GM21529 (cell line): ENCODE data around the gene GRIN3B.

Experiments used
- ATAC-seq: cut with Tn5 transposase; IDR thresholded peaks from one replicate; pipeline ENCODE4 v1.9.1; 2021; ENCODE audit not compliant: unreplicated experiment

Gene GRIN3B

GRCh38 chr19:1040476-1041271, 40.5 kb downstream of the GRIN3B start:
- no peak for ATAC-seq

DNA sequence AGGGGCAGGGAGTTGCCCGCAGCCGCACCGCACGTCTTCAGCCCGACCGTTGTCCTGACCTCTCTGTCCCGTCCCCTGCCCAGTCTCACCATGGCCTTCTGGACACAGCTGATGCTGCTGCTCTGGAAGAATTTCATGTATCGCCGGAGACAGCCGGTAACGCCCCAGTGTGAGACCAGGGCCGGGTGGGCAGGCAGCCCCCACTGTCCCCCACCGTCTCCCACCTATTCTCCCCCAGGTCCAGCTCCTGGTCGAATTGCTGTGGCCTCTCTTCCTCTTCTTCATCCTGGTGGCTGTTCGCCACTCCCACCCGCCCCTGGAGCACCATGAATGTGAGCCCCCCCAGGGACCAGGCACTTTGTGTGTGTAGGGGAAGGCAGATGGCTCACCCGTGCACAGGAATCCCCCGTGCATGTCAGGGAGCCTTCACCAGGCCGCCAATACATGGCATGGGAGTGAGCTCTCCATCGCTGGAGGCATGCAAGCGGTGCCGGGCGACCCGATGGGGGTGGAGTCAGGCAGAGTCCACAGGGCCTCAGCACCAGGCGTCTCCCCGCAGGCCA, 41.1 kb downstream of the GRIN3B start:
- no peak for ATAC-seq

DNA sequence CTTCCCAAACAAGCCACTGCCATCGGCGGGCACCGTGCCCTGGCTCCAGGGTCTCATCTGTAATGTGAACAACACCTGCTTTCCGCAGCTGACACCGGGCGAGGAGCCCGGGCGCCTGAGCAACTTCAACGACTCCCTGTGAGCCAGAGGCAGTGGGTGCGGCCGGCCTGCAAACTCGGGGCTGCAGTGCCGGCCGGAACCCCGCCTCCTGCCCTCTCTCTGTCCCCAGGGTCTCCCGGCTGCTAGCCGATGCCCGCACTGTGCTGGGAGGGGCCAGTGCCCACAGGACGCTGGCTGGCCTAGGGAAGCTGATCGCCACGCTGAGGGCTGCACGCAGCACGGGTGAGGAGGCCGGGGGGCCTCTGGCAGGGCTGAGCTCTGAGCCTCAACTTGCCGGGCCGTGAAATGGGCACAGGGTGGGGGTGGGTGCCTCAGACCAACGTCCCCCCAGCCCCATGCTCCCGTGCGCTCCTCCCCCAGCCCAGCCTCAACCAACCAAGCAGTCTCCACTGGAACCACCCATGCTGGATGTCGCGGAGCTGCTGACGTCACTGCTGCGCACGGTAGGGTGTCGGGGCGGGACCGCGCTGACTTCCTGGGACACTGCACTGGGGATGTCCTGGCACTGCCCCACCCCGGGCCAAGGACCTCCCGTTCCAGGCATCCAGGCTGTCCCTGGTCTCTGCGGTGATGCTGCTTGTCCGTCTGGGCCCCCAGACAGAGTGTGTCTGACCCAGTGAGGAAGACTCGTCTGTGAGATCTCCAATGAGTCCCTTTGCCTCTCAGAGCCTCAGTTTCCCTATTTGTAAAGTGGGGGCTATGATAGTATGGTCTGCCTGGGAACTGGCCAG, 41.8 kb downstream of the GRIN3B start:
- no peak for ATAC-seq

GRCh38 chr19:1042689-1043511, 42.7 kb downstream of the GRIN3B start:
- no peak for ATAC-seq

DNA sequence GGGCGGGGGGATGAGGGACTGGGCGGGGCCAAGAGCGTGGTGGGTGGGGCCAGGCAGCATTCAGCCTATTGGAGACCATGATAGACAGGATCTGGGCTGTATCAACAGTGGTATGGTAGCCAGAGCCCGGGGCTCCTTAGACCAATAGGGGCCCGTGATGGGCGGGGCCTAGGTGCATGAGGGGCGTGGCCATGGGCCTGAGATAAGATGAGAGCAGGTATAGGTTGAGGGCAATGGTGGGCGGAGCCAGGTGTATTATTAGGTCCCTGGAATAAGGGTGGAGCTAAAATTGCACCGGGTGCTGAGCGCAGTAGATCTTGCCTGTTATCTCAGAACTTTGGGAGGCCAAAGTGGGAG, 45.0 kb downstream of the GRIN3B start:
- no peak for ATAC-seq

GRCh38 chr19:1046117-1046626, 46.0 kb downstream of the GRIN3B start:
- ATAC-seq, result no peak

DNA sequence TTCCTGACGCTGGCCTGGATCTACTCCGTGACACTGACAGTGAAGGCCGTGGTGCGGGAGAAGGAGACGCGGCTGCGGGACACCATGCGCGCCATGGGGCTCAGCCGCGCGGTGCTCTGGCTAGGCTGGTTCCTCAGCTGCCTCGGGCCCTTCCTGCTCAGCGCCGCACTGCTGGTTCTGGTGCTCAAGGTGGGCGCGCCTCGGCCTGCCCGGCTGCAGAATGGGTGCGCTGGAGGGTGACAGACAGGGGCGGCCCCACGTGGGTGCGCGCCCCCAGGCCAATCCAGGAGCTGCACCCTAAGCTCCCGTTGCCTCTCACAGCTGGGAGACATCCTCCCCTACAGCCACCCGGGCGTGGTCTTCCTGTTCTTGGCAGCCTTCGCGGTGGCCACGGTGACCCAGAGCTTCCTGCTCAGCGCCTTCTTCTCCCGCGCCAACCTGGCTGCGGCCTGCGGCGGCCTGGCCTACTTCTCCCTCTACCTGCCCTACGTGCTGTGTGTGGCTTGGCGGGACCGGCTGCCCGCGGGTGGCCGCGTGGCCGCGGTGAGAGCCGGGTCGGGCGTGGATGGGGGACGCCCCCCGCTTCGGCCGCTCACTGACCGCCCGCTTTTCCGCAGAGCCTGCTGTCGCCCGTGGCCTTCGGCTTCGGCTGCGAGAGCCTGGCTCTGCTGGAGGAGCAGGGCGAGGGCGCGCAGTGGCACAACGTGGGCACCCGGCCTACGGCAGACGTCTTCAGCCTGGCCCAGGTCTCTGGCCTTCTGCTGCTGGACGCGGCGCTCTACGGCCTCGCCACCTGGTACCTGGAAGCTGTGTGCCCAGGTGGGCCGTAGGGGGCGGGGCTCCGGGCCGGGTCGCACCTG, 46.8 kb downstream of the GRIN3B start:
- no peak for ATAC-seq

DNA sequence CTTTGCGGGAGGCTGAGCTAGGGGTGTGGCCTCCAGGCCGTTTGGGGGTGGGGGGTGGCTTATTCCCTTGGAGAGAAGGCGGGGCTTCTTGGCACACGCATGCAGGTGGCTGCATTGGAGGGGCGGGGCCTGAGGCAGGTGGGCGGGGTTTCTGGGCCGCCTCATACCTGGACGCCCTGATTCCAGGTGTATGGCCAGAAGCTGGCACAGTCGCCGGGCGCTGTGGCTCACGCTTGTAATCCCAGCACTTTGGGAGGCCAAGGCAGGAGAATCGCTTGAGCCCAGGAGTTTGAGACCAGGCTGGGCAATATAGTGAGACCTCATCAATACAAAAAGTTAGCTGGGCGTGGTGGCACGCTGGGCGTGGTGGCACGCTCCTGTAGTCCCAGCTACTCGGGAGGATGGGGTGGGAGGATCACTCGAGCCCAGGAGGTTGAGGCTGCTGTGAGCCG, 47.5 kb downstream of the GRIN3B start:
- no peak for ATAC-seq

- no peak for ATAC-seq
Observed at GRCh38 chr19:1049106-1049505, 48.9 kb downstream of the GRIN3B start.

- ATAC-seq, result no peak
Observed at GRCh38 chr19:1049800-1050199, 49.6 kb downstream of the GRIN3B start.

DNA sequence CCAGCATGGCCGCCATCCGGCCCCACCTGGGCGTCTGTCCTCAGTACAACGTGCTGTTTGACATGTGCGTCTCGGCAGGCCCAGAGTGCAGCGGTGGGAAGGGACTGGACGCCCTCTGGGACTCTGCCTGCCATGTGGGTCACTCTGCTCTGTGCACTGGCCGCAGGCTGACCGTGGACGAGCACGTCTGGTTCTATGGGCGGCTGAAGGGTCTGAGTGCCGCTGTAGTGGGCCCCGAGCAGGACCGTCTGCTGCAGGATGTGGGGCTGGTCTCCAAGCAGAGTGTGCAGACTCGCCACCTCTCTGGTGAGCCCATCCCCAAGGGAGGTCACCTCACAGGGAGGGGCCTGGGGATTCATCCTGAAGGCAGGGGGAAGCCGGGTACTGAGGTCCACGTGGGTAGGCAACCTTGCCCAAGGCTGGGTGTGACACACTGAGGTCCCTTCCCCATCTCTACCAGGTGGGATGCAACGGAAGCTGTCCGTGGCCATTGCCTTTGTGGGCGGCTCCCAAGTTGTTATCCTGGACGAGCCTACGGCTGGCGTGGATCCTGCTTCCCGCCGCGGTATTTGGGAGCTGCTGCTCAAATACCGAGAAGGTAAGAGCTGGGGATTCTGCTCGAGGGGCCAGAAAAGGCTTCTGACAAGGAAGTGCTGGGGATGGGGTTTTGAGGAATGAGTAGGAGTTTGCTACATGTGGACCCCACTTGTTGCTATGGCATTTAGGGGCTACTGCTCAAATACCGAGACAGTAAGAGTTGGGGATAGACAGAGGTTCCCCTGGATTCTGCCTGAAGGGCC, 51.0 kb downstream of the GRIN3B start:
- ATAC-seq, result no peak

DNA sequence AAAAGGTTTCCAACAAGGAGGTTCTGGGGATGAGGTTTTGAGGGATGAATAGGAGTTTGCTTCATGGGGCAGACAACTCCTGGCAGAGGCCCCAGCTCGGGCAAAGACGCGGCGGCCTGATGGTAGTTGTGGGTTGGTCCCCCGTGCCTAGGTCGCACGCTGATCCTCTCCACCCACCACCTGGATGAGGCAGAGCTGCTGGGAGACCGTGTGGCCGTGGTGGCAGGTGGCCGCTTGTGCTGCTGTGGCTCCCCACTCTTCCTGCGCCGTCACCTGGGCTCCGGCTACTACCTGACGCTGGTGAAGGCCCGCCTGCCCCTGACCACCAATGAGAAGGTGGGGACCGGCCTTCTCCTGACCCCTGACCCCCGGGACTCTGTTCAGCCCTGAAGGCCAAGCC, 51.6 kb downstream of the GRIN3B start:
- ATAC-seq, result no peak

DNA sequence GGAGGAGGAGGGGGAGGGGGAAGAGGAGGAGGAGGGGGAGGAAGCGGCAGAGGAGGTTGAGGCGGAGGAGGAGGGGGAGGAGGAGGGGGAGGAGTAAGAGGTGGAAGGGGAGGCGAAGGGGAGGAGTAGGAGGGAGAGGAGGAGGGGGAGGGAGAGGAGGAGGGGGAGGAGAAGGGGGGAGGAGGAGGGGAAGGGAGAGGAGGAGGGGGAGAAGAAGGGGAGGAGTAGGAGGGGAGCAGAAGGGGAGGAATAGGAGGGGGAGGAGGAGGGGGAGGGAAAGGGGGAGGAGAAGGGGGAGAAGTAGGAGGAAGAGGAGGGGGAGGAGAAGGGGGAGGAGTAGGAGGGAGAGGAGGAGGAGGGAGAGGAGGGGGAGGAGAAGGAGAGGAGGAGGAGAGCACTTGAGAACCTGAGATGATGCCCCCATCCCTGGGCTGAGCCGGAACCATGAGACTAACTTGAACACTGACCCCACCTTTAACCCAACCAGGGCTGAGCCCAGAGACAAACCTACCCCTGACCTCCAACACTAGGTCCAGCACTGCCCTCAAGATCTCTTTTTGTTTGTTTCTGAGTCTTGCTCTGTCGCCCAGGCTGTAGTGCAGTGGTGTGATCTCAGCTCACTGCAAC, 52.2 kb downstream of the GRIN3B start:
- ATAC-seq, result no peak

GRCh38 chr19:1053176-1054101, 53.2 kb downstream of the GRIN3B start:
- ATAC-seq, result no peak

GRCh38 chr19:1054102-1055027, 54.1 kb downstream of the GRIN3B start:
- no peak for ATAC-seq

DNA sequence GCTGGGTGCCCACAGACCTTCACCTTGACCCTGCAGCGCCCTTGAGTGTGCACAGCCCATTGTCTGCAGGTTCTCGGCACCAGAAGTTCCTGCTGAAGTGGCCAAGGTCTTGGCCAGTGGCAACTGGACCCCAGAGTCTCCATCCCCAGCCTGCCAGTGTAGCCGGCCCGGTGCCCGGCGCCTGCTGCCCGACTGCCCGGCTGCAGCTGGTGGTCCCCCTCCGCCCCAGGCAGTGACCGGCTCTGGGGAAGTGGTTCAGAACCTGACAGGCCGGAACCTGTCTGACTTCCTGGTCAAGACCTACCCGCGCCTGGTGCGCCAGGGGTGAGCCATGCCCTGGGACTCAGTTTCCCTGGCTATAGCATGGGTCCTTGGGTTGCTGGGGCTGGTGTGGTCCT, 54.8 kb downstream of the GRIN3B start:
- no peak for ATAC-seq
